HG03442 (cell line): Measurements from ENCODE around the gene HDGFL3.
"Not testable (repeated sequence)": the region's sequence is repeated elsewhere in the genome, so short reads cannot be mapped to it uniquely, and the experiment has no call there.

Experiments used
- ATAC-seq: cut with Tn5 transposase; IDR thresholded peaks from one replicate; pipeline ENCODE4 v1.9.1; 2021; ENCODE audit warnings: mild to moderate bottlenecking, moderate library complexity; ENCODE audit not compliant: unreplicated experiment

The HDGFL3 gene

GRCh38 chr15:83106994-83107840 is 100.4 kb downstream of the HDGFL3 start, which contains the start of gene TM6SF1:
Gene TM6SF1, plus strand, starts transcription at chr15:83107645. Its CDS starts 36 bp downstream, at chr15:83107681.
- ATAC-seq = peak; percentile 38

- no peak for ATAC-seq
These were observed 102.2 kb downstream of the HDGFL3 start for GRCh38 chr15:83105440-83105839.

GRCh38 chr15:83104141-83104540 is 103.5 kb downstream of the HDGFL3 start:
- no peak for ATAC-seq

GRCh38 chr15:83102346-83102745 is 105.3 kb downstream of the HDGFL3 start:
- no peak for ATAC-seq

- no peak for ATAC-seq
These were observed 107.5 kb downstream of the HDGFL3 start for GRCh38 chr15:83100097-83100646.

- no peak for ATAC-seq
These were observed 108.3 kb downstream of the HDGFL3 start for GRCh38 chr15:83099290-83099689.

- no peak for ATAC-seq
These were observed 109.5 kb downstream of the HDGFL3 start for GRCh38 chr15:83098079-83098478.

- no peak for ATAC-seq
These were observed 113.0 kb downstream of the HDGFL3 start for GRCh38 chr15:83094583-83094982.

GRCh38 chr15:83092309-83092976 is 115.2 kb downstream of the HDGFL3 start:
- ATAC-seq = peak; percentile 77

GRCh38 chr15:83091965-83092308 is 115.7 kb downstream of the HDGFL3 start:
- not testable (repeated sequence) for ATAC-seq

- no peak for ATAC-seq
These were observed 117.2 kb downstream of the HDGFL3 start for GRCh38 chr15:83090465-83090864.

- ATAC-seq = no peak
These were observed 118.7 kb downstream of the HDGFL3 start for GRCh38 chr15:83088876-83089275.

GRCh38 chr15:83087576-83087975 is 120.0 kb downstream of the HDGFL3 start:
- ATAC-seq = no peak

- ATAC-seq = not testable (repeated sequence)
These were observed 121.6 kb downstream of the HDGFL3 start for GRCh38 chr15:83085864-83086552.

GRCh38 chr15:83085461-83085860 is 122.2 kb downstream of the HDGFL3 start:
- ATAC-seq = not testable (repeated sequence)

GRCh38 chr15:83082730-83083386 is 124.8 kb downstream of the HDGFL3 start:
- no peak for ATAC-seq

GRCh38 chr15:83081256-83082014 is 126.2 kb downstream of the HDGFL3 start:
- no peak for ATAC-seq

- ATAC-seq = no peak
These were observed 128.9 kb downstream of the HDGFL3 start for GRCh38 chr15:83078712-83079111.
